Upper lobe of left lung (tissue), 6 donors: Measurements from ENCODE around the gene IL1RAP. TPM values are rescaled to one million over a fixed set of nuclear protein-coding genes. Genes with fewer than 3 reads are reported as not detected.

Source experiments
- ATAC-seq, 2 donors: fragments of 200-7000 bp; cut with Tn5 transposase; one replicate each; pipeline ENCODE4 v1.9.1; 2022; ENCODE audit warnings: mild to moderate bottlenecking in 2 of 2, moderate library complexity in 2 of 2; ENCODE audit not compliant: low FRiP score in 2 of 2
- DNase-seq, 2 donors: peaks; one replicate each; pipeline ENCODE4 v3.0.0-alpha.2; 2019 to 2020
- H3K27ac ChIP-seq, 4 donors: fragments of 200-600 bp; sonication (generic); one replicate each; pipeline ENCODE4 v1.5.1; 2016 to 2019
- H3K27me3 ChIP-seq, 4 donors: fragments of 200-600 bp; sonication (generic); one replicate each; pipeline ENCODE4 v1.5.1; 2017 to 2019
- H3K36me3 ChIP-seq, 4 donors: fragments of 200-600 bp; sonication (generic); one replicate each; pipeline ENCODE4 v1.5.1; 2016 to 2019
- H3K4me1 ChIP-seq, 4 donors: fragments of 200-600 bp; sonication (generic); one replicate each; pipeline ENCODE4 v1.5.1; 2018 to 2019
- H3K4me3 ChIP-seq, 4 donors: fragments of 200-600 bp; sonication (generic); one replicate each; pipeline ENCODE4 v1.5.1; 2017 to 2019; ENCODE audit warnings: mild to moderate bottlenecking in 2 of 4, moderate library complexity in 1 of 4
- H3K9me3 ChIP-seq, 4 donors: fragments of 200-600 bp; sonication (generic); one replicate each; pipeline ENCODE4 v1.5.1; 2018 to 2019
- EP300 ChIP-seq, 4 donors: sonication (generic); formaldehyde crosslinking; IDR thresholded peaks; one replicate each; pipeline ENCODE4 v1.5.1; 2017; ENCODE audit warnings: antibody characterized with exemption in 4 of 4, control low read depth in 2 of 4
- POLR2A ChIP-seq, 4 donors: fragments of 450-650 bp; IDR thresholded peaks; one replicate each; pipeline ENCODE4 v1.5.1; 2016 to 2017; ENCODE audit warnings: antibody characterized with exemption in 4 of 4, mild to moderate bottlenecking in 2 of 4
- POLR2AphosphoS5 ChIP-seq, 2 donors: sonication (generic); formaldehyde crosslinking; IDR thresholded peaks; one replicate each; pipeline ENCODE4 v1.5.1; 2017; ENCODE audit warnings: antibody characterized with exemption in 2 of 2
- WGBS, 2 donors: methylation state at CpG; one replicate each; pipeline ENCODE4 v1.1.5; 2017 to 2018; 5-methylcytosine and 5-hydroxymethylcytosine counted together
- total RNA-seq, 6 donors: library from RNA; depleted of rRNA in 4 of 6; stranded (reverse); fragments of >200 nt in 4 of 6; gene quantifications; one replicate each; pipeline versions ENCODE4 v1.1.0 to v1.2.1, GENCODE V29; 2016 to 2021
- TF ChIP-seq, protein P1 (sequence below), 6 experiments: fragments of 450-650 bp in 4 of 6; fragments of 200-600 bp in 2 of 6; sonication (generic) in 2 of 6; IDR thresholded peaks; one replicate each; pipeline ENCODE4 v1.5.1; 2016 to 2019; ENCODE audit warnings: antibody characterized with exemption in 6 of 6
- donor health status: DM: no; HTN: no; CAD: no; lungs with moderate emphysema.
- donor health status: DM: no; HTN: yes; CAD: no; lungs with severe emphysema.

Gene IL1RAP
- total RNA-seq, 6 donors from 2014 or later: 6.3 to 29.8 (median 22.7) TPM

GRCh38 chr3:190575437-190576185, 61.7 kb downstream of the IL1RAP start:
- no peaks in the 10 kb centered on the region for H3K36me3 ChIP-seq
- TF ChIP-seq, protein P1, sequence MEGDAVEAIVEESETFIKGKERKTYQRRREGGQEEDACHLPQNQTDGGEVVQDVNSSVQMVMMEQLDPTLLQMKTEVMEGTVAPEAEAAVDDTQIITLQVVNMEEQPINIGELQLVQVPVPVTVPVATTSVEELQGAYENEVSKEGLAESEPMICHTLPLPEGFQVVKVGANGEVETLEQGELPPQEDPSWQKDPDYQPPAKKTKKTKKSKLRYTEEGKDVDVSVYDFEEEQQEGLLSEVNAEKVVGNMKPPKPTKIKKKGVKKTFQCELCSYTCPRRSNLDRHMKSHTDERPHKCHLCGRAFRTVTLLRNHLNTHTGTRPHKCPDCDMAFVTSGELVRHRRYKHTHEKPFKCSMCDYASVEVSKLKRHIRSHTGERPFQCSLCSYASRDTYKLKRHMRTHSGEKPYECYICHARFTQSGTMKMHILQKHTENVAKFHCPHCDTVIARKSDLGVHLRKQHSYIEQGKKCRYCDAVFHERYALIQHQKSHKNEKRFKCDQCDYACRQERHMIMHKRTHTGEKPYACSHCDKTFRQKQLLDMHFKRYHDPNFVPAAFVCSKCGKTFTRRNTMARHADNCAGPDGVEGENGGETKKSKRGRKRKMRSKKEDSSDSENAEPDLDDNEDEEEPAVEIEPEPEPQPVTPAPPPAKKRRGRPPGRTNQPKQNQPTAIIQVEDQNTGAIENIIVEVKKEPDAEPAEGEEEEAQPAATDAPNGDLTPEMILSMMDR (IDR thresholded peaks at IDR 0.05): no peak
- TF ChIP-seq EP300 (IDR thresholded peaks at IDR 0.05) (no peak), POLR2AphosphoS5 (IDR thresholded peaks at IDR 0.05) (no peak), POLR2A (IDR thresholded peaks at IDR 0.05) (no peak)
- H3K9me3 ChIP-seq: no peaks in the 10 kb centered on the region
- no peaks in the 10 kb centered on the region for H3K27me3 ChIP-seq
- DNase-seq: no peak
- H3K27ac ChIP-seq: no peak overlapping the region
- peaks cover 0 to 3% (median 1%) of the 10 kb centered on the region in 4 donors for H3K4me1 ChIP-seq
- peak in 1 of 2 donors; percentile 70 for ATAC-seq
- H3K4me3 ChIP-seq: no peak overlapping the region
- WGBS, 2 donors: 79 to 81% methylated on average over 7 of the region's 7 CpGs

- Histone ChIP-seq H3K4me3 (no peak overlapping the region), H3K4me1 (peaks cover 0 to 8% (median 5%) of the 10 kb centered on the region in 4 donors), H3K27me3 (no peaks in the 10 kb centered on the region), H3K27ac (no peak overlapping the region), H3K9me3 (no peaks in the 10 kb centered on the region), H3K36me3 (no peaks in the 10 kb centered on the region)
- ATAC-seq (no peak), DNase-seq (no peak)
- TF ChIP-seq POLR2A (IDR thresholded peaks at IDR 0.05): no peak
- TF ChIP-seq, protein P1 (IDR thresholded peaks at IDR 0.05): no peak
- no peak for TF ChIP-seq EP300 (IDR thresholded peaks at IDR 0.05)
- TF ChIP-seq POLR2AphosphoS5 (IDR thresholded peaks at IDR 0.05): no peak
- 93 to 95% methylated on average over 4 of the region's 4 CpGs for WGBS, 2 donors
Observed at GRCh38 chr3:190577225-190577624, 63.3 kb downstream of the IL1RAP start.

DNA sequence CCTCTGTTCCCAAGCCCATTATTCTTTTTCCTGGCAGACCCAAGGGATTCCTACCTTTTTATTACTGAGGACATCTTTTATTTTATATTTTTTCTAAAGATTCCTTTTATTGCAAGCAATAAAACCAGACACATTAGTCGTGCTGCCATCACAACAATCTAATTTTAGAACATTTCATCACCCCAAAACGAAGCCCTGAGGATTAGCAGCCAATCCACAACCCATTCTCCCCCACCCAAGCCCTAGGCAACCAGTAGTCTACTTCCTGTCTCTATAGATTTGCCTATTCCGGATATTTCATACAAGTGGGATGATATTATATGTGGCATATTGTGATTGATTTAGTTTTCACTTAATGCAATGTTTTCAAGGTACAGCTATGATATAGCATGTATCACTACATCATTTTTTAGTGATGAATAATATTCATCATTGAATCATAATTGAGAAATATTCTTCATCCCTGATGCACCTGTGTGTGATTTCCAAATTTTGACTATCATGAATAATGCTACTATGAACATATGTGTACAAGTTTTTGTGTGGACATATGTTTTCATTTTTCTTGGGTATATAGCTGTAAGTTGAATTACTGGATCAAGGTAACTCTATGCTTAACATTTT, 65.7 kb downstream of the IL1RAP start:
- Histone ChIP-seq H3K27ac (no peak overlapping the region), H3K4me1 (peaks cover 0 to 8% (median 5%) of the 10 kb centered on the region in 4 donors), H3K4me3 (no peak overlapping the region), H3K36me3 (no peaks in the 10 kb centered on the region), H3K27me3 (no peaks in the 10 kb centered on the region), H3K9me3 (no peaks in the 10 kb centered on the region)
- ATAC-seq (no peak), DNase-seq (no peak)
- no peak for TF ChIP-seq POLR2AphosphoS5 (IDR thresholded peaks at IDR 0.05)
- TF ChIP-seq, protein P1 (IDR thresholded peaks at IDR 0.05): no peak
- WGBS, 2 donors: 78% methylated on average over 3 of the region's 3 CpGs

DNA sequence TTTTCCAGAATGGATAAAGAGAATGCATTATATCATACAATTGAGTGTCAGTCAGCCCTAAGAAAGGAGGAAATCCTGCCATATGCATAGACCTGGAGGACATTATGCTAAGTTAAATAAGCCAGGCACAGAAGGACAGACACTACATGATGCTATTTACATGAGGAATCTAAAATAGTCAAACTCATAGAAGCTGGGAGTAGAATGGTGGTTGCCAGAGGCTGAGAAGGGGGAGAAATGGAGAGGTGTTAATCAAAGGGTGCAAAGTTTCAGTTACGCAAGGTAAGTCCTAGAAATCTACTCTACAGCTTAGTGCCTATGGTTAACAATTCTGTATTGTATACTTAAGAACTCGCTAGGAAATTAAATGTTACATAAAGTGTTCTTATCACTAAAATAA, 66.5 kb downstream of the IL1RAP start:
- Histone ChIP-seq H3K4me1 (peaks cover 0 to 9% (median 5%) of the 10 kb centered on the region in 4 donors), H3K27ac (no peak overlapping the region), H3K36me3 (no peaks in the 10 kb centered on the region), H3K4me3 (no peak overlapping the region), H3K9me3 (no peaks in the 10 kb centered on the region), H3K27me3 (no peaks in the 10 kb centered on the region)
- ATAC-seq: no peak
- no peak for DNase-seq
- TF ChIP-seq EP300 (IDR thresholded peaks at IDR 0.05) (no peak), POLR2AphosphoS5 (IDR thresholded peaks at IDR 0.05) (no peak), POLR2A (IDR thresholded peaks at IDR 0.05) (no peak)
- TF ChIP-seq, protein P1 (IDR thresholded peaks at IDR 0.05): no peak
- WGBS, 2 donors: 76 to 83% methylated on average over 2 of the region's 2 CpGs
